Gastroesophageal sphincter (tissue), 4 donors: ENCODE measurements around the gene GGT1. TPM values are rescaled to one million over a fixed set of nuclear protein-coding genes. Genes with fewer than 3 reads are reported as not detected.

Experiments used
- ATAC-seq: fragments of 150-250 bp; one replicate; pipeline ENCODE4 v1.9.1; 2016; ENCODE audit warnings: mild to moderate bottlenecking, moderate library complexity
- H3K27ac ChIP-seq, 4 donors: fragments of 200-600 bp; sonication (generic) in 3 of 4; 1 replicate in 3 of 4; 2 replicates in 1 of 4; pipeline ENCODE4 v1.5.1; 2016 to 2019
- H3K27me3 ChIP-seq: fragments of 200-600 bp; sonication (generic); one replicate; pipeline ENCODE4 v1.5.1; 2019
- H3K36me3 ChIP-seq, 2 donors: fragments of 200-600 bp; sonication (generic); one replicate each; pipeline ENCODE4 v1.5.1; 2019; ENCODE audit warnings: control low read depth in 1 of 2
- H3K4me1 ChIP-seq, 3 donors: fragments of 200-600 bp; sonication (generic); 1 replicate in 2 of 3; 2 replicates in 1 of 3; pipeline ENCODE4 v1.5.1; 2016 to 2019; ENCODE audit warnings: control low read depth in 2 of 3
- H3K4me3 ChIP-seq, 2 donors: fragments of 200-600 bp; sonication (generic); one replicate each; pipeline ENCODE4 v1.5.1; 2019; ENCODE audit warnings: mild to moderate bottlenecking in 1 of 2, moderate library complexity in 1 of 2
- H3K9me3 ChIP-seq, 3 donors: fragments of 200-600 bp; sonication (generic); one replicate each; pipeline ENCODE4 v1.5.1; 2017 to 2019; ENCODE audit warnings: control low read depth in 2 of 3
- CTCF ChIP-seq, 4 experiments: fragments of 200-600 bp in 2 of 4; fragments of 450-650 bp in 2 of 4; sonication (generic) in 1 of 4; IDR thresholded peaks; one replicate each; pipeline ENCODE4 v1.5.1; 2017 to 2019; ENCODE audit warnings: antibody characterized with exemption in 4 of 4, mild to moderate bottlenecking in 2 of 4, moderate library complexity in 2 of 4
- EP300 ChIP-seq: sonication (generic); formaldehyde crosslinking; IDR thresholded peaks from one replicate; pipeline ENCODE4 v1.6.1; 2017; ENCODE audit warnings: antibody characterized with exemption, mild to moderate bottlenecking
- POLR2A ChIP-seq, 2 donors: fragments of 450-650 bp; IDR thresholded peaks; one replicate each; pipeline ENCODE4 v1.6.1; 2017; ENCODE audit warnings: antibody characterized with exemption in 2 of 2, mild to moderate bottlenecking in 2 of 2, moderate library complexity in 1 of 2
- POLR2AphosphoS5 ChIP-seq: sonication (generic); formaldehyde crosslinking; IDR thresholded peaks from one replicate; pipeline ENCODE4 v1.6.1; 2017; ENCODE audit warnings: antibody characterized with exemption
- WGBS, 2 donors: methylation state at CpG; one replicate each; pipeline ENCODE4 v1.1.5; 2018; ENCODE audit warnings: low coverage in 1 of 2; 5-methylcytosine and 5-hydroxymethylcytosine counted together
- total RNA-seq, 4 donors: library from RNA; depleted of rRNA; stranded (reverse); fragments of >200 nt; gene quantifications; one replicate each; pipeline ENCODE4 v1.1.0, GENCODE V29; 2016

The GGT1 gene
- total RNA-seq, 4 donors from 2014 or later, result 0.47 to 5.0 (median 3.7) TPM

- no peaks in the 10 kb centered on the region for H3K27me3 ChIP-seq
- no peak overlapping the region for H3K27ac ChIP-seq
- peaks cover 0 to 25% (median 14%) of the 10 kb centered on the region in 3 donors for H3K4me1 ChIP-seq
- H3K9me3 ChIP-seq, result no peaks in the 10 kb centered on the region
- peak; percentile 67 for TF ChIP-seq POLR2AphosphoS5
- TF ChIP-seq POLR2A (IDR thresholded peaks at IDR 0.05), result no peak
- no peak overlapping the region for H3K4me3 ChIP-seq
- WGBS, 2 donors, result 46 to 47% methylated on average over 2 of the region's 2 CpGs
- H3K36me3 ChIP-seq, result peaks cover 0 to 32% of the 10 kb centered on the region in 2 donors
- ATAC-seq, result peak; percentile 40
Observed at GRCh38 chr22:24580276-24580675, 22.7 kb upstream of the GGT1 start.

DNA sequence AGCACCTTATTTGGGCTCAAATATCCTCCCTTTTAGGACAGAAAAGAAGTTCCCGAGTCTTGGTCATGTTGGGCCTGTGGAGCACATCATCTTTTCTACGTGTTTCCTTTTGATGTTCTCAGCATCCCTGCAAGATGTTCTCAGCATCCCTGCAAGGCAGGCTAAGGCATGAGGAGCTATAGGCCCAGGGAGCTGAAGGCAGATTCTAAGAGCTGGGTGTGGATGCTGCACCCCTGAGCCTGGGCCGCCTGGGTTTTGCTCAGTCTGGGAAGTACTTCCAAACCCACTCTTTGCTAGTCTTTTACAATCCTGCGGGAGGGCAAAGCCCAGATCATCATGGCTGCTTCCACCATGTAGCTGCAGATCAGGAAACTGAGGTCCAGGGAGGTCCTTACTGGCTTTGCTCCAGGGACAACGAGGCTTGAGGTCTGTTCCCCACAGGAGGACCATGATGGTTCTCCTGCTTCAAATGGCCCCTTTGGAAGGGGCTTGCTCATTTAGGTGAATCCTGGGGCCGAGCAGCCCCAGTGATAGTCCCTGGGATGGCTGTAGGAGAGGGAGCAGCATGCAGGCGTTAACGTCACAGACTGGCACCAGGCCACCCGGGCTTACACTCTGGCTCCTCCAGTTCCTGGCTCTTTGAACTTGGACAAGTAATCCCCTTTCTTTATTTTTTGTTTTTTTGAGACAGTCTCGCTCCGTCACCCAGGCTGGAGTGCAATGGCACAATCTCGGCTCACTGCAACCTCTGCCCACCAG lies 20.8 kb upstream of the GGT1 start:
- Histone ChIP-seq H3K27ac (peak overlapping the region in 1 of 4 donors; percentile 80), H3K4me1 (peaks cover 0 to 26% (median 14%) of the 10 kb centered on the region in 3 donors), H3K36me3 (peaks cover 0 to 35% of the 10 kb centered on the region in 2 donors), H3K9me3 (no peaks in the 10 kb centered on the region), H3K27me3 (no peaks in the 10 kb centered on the region), H3K4me3 (no peak overlapping the region)
- WGBS, 2 donors, result 82 to 88% methylated on average over 6 to 7 of the region's 12 CpGs
- no peak for ATAC-seq
- no peak for TF ChIP-seq EP300
- TF ChIP-seq POLR2AphosphoS5, result no peak

DNA sequence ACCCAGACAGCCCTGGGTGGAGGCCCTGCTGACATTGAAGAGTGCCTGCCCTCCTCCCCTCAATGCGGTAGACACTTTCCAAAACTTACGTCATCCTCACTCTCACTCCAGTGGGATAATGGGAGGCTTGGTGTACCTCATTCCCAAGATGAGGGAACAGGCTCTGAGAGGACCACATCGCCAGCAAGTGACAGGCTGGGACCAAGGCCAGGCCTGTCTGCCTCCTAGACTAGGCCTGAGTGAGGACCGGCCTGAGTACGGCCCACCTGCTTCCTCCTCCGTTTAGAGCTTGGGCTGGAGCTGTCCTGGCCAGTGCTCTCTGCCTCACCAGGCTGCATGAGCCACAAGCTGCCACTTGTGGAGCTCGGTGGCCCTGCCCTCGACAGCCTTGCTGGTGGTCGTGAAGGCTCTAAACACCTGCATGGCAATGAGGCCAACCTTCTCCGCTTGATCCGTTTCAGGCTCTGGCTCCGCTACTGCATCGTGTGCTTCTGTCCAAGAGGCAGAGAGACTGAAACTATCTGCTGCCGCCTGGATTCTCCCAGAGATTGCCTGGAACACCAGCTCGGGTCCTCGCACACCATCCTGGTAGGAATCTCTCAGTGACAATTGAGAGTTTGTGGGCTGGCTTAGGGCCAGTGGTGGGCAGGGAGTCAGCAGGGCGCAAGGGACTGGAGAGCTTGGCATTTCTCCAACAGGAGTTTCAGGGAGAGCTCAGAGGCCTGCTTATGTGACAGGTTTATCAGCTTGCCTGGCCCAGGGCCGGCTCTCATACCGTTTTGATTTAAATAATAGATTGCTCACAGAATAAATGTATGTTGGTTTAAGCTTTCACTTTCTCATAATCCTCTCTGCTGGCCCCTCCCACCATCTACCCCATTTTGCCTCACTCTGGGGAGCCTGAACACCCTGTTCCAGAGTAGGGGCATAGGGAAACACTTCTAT lies 19.5 kb upstream of the GGT1 start:
- peak overlapping the region in 1 of 2 donors; percentile 29 for H3K4me3 ChIP-seq
- H3K4me1 ChIP-seq, result peaks cover 0 to 26% (median 14%) of the 10 kb centered on the region in 3 donors
- TF ChIP-seq POLR2AphosphoS5 (no peak), CTCF (IDR thresholded peaks at IDR 0.05) (peak in 1 of 4 experiments; percentile 15), POLR2A (IDR thresholded peaks at IDR 0.05) (no peak), EP300 (no peak)
- no peaks in the 10 kb centered on the region for H3K27me3 ChIP-seq
- H3K36me3 ChIP-seq, result peaks cover 0 to 35% of the 10 kb centered on the region in 2 donors
- peak; percentile 59 for ATAC-seq
- H3K9me3 ChIP-seq, result no peaks in the 10 kb centered on the region
- peak overlapping the region; percentile 32 to 87 (median 80) for H3K27ac ChIP-seq
- 24% methylated on average over 11 of the region's 19 CpGs; no CpG with 5 or more reads in 1 of the 2 donors for WGBS, 2 donors

DNA sequence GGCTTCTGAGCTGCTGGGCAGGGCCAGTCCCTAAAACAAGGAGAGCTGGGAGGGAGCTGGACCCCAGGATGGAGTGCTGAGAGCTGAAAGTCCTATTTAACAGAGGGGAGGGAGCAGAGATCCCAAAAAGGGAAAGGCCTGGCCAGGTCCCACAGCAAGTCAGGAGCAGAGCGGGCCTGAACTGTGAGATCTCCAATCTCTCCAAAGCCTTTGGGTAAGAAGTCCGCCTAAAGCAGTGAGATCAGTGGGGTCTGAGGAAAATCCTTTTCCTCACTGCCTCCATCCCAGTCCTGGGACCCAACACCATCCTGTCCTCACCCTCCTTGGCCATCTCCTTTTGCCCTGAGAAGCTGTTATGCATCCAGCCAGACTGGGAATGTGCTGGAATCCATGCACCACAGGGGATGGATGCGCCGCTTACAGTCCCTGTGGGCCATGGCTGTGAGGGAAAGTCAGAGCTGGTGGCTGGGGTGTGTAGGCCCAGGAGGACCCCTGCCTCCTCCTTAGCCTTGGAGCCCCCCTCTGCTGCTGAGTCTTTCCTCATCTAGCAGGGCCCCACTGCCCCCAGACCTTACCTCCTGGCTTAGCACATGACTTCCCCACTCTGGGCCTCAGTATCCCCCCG lies 18.7 kb upstream of the GGT1 start:
- H3K4me3 ChIP-seq, result peak overlapping the region in 1 of 2 donors; percentile 29
- H3K27ac ChIP-seq, result peak overlapping the region; percentile 32 to 87 (median 80)
- WGBS, 2 donors, result 53 to 63% methylated on average over 2 to 5 of the region's 5 CpGs
- peaks cover 0 to 43% of the 10 kb centered on the region in 2 donors for H3K36me3 ChIP-seq
- no peak for TF ChIP-seq EP300
- TF ChIP-seq POLR2A (IDR thresholded peaks at IDR 0.05), result no peak
- TF ChIP-seq POLR2AphosphoS5, result no peak
- peaks cover 0 to 26% (median 14%) of the 10 kb centered on the region in 3 donors for H3K4me1 ChIP-seq
- H3K27me3 ChIP-seq, result no peaks in the 10 kb centered on the region
- no peaks in the 10 kb centered on the region for H3K9me3 ChIP-seq
- peak; percentile 14 for ATAC-seq

DNA sequence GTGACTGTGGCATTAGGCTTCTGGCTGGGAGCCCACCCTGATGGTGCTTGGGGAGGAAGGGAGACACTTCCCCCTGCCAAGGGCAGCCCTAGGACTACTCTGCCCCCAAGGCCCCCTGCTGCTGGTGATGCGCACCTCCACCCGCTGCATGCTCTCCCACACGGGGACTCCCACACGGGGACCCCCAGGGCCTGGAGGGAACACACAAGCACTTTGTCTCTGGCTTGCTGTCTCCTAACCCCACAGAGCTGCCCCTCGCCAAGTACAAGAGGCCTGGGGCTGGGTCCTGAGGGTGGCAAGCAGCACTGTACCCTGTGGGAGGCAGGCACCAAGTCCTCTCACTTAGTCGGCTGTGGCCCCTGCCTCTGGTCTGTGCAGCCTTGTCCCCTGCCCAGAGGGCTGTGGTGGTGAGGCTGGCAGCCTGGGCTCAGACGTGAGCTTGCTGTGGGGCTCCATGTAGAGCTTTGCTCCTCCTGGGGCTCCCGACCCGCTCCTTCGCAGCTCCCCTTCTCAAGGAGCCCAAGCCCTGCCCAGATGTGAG lies 18.1 kb upstream of the GGT1 start:
- TF ChIP-seq POLR2A (IDR thresholded peaks at IDR 0.05), result no peak
- TF ChIP-seq EP300, result no peak
- TF ChIP-seq CTCF (IDR thresholded peaks at IDR 0.05), result no peak
- no peak for TF ChIP-seq POLR2AphosphoS5
- ATAC-seq, result no peak
- Histone ChIP-seq H3K27me3 (no peaks in the 10 kb centered on the region), H3K27ac (peak overlapping the region in 3 of 4 donors; percentile 80 to 87 (median 80)), H3K36me3 (peaks cover 0 to 50% of the 10 kb centered on the region in 2 donors), H3K4me3 (no peak overlapping the region), H3K9me3 (no peaks in the 10 kb centered on the region), H3K4me1 (peaks cover 0 to 26% (median 14%) of the 10 kb centered on the region in 3 donors)
- 100% methylated on average over 3 of the region's 10 CpGs; no CpG with 5 or more reads in 1 of the 2 donors for WGBS, 2 donors
